ENCODE measurements around the gene PDGFD. TPM values are rescaled to one million over a fixed set of nuclear protein-coding genes. Genes with fewer than 3 reads are reported as not detected.

PDGFD gene
- polyA plus RNA-seq, 1 of the 3 experiments (the other 2 are of a cell fraction): 4.8 TPM

DNA sequence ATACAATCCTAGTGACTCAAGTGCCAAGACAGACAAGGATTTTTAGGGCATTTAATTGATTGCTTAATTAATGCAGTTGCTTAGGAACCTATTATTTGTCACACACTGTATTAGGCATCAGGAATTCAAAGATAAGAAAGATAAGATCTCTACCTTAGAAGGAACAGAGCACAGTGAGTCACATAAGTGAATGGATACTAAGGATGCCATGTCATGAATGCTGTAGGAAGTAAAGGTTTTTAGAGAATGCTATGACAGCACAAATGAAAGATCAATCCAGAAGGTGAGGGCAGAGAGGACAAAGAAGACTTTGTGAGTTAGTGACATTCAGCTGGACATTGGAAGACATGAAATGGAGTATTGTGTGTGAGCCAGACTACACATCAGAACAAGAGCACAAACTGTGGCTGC lies 275.4 kb downstream of the PDGFD start:
- CTCF ChIA-PET: no interaction called here
- H3K4me1 ChIP-seq (ENCODE audit: control insufficient read depth in 1 of 2, insufficient read depth in 2 of 2, low read depth in 1 of 2, low read length in 1 of 2): 0 out of 4 replicates have a peak, but pooled peaks cover 0 to 10% of the 10 kb centered on the region in 2 experiments
- no peaks in the 10 kb centered on the region for H3K27me3 ChIP-seq (ENCODE audit: insufficient read depth)
- no peaks in the 10 kb centered on the region for H3K79me2 ChIP-seq (ENCODE audit: insufficient read depth)
- no peaks in the 10 kb centered on the region for H3K9me3 ChIP-seq
- H3K9ac ChIP-seq: no peak overlapping the region
- no peaks in the 10 kb centered on the region for H3K9me2 ChIP-seq
- TF ChIP-seq FOXM1 (IDR thresholded peaks at IDR 0.05; ENCODE audit: low read depth) (no peak), EP300 (IDR thresholded peaks at IDR 0.05; ENCODE audit: borderline replicate concordance in 1 of 2, low read depth in 1 of 2, low read length in 1 of 2) (no peak), JUND (IDR thresholded peaks at IDR 0.05) (peak; percentile 27), GABPA (IDR thresholded peaks at IDR 0.05; ENCODE audit: low read depth) (no peak), CHD2 (IDR thresholded peaks at IDR 0.05; ENCODE audit: low read length, partially characterized antibody) (no peak), RCOR1 (IDR thresholded peaks at IDR 0.05; ENCODE audit: low read length) (no peak), RXRA (IDR thresholded peaks at IDR 0.05; ENCODE audit: borderline replicate concordance, low read depth) (no peak), SMC3 (IDR thresholded peaks at IDR 0.05; ENCODE audit: low read depth, low read length) (no peak), TCF12 (IDR thresholded peaks at IDR 0.05) (0 out of 2 replicates have a peak, but pooled peaks have one; percentile 17), NRF1 (IDR thresholded peaks at IDR 0.05; ENCODE audit: low read depth, low read length) (no peak)
- TF ChIP-seq, protein P1, sequence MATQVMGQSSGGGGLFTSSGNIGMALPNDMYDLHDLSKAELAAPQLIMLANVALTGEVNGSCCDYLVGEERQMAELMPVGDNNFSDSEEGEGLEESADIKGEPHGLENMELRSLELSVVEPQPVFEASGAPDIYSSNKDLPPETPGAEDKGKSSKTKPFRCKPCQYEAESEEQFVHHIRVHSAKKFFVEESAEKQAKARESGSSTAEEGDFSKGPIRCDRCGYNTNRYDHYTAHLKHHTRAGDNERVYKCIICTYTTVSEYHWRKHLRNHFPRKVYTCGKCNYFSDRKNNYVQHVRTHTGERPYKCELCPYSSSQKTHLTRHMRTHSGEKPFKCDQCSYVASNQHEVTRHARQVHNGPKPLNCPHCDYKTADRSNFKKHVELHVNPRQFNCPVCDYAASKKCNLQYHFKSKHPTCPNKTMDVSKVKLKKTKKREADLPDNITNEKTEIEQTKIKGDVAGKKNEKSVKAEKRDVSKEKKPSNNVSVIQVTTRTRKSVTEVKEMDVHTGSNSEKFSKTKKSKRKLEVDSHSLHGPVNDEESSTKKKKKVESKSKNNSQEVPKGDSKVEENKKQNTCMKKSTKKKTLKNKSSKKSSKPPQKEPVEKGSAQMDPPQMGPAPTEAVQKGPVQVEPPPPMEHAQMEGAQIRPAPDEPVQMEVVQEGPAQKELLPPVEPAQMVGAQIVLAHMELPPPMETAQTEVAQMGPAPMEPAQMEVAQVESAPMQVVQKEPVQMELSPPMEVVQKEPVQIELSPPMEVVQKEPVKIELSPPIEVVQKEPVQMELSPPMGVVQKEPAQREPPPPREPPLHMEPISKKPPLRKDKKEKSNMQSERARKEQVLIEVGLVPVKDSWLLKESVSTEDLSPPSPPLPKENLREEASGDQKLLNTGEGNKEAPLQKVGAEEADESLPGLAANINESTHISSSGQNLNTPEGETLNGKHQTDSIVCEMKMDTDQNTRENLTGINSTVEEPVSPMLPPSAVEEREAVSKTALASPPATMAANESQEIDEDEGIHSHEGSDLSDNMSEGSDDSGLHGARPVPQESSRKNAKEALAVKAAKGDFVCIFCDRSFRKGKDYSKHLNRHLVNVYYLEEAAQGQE (IDR thresholded peaks at IDR 0.05; ENCODE audit: low read depth, low read length): no peak
- TF ChIP-seq, protein P2, sequence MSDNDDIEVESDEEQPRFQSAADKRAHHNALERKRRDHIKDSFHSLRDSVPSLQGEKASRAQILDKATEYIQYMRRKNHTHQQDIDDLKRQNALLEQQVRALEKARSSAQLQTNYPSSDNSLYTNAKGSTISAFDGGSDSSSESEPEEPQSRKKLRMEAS (IDR thresholded peaks at IDR 0.05; ENCODE audit: low read depth): no peak
- no peak overlapping the region for H3K4me2 ChIP-seq
- peaks cover 13% of the 10 kb centered on the region for H3F3A ChIP-seq (replicated peaks; ENCODE audit: insufficient read depth)
- H3K4me3 ChIP-seq (ENCODE audit: low read depth in 2 of 2, low read length in 1 of 2): no peak overlapping the region
- POLR2A ChIA-PET: no interaction called here
- no peak overlapping the region for H2AFZ ChIP-seq (ENCODE audit: low read depth)
- no peak overlapping the region for H3K27ac ChIP-seq (ENCODE audit: low read depth in 2 of 2, low read length in 1 of 2)
- no peaks in the 10 kb centered on the region for H4K20me1 ChIP-seq (ENCODE audit: insufficient read depth)
- DNase-seq: no peak
- H3K36me3 ChIP-seq (replicated peaks in 1 of 2; ENCODE audit: control insufficient read depth in 1 of 2, insufficient read depth in 2 of 2, low read length in 1 of 2): no peaks in the 10 kb centered on the region

DNA sequence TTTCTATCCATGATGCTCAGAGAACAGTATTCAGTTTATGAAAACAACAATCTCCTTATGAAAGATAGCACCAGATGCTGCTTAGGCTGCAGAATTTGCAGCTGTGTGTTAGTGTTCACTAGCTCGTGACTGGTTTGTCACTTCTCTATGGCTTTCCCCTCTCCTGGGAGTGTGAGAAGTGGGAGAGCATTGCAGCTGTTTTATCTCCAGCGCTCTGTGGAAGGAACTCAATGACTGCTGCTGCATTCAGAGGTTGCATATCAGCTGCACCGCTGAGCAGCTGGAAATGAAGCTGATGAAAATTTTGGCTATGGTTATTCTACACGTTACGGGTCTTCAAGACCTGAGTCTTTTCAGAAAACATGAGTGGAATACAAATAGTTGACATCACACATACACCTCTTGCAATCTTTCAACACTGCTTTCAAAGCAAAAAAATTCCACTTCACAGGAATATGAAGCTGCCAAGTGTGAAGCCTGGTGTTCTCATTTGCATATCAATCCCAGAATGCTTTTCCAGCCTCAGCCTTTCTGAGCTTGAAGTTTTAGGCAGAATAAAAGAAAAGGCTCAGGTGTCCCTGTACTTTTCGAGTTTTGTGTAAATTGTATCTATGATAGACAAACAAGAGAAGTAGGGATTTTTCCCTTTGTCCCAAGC lies 276.8 kb downstream of the PDGFD start:
- Histone ChIP-seq H3K9ac (no peak overlapping the region), H3K9me2 (no peaks in the 10 kb centered on the region), H3K27ac (ENCODE audit: low read depth in 2 of 2, low read length in 1 of 2) (no peak overlapping the region), H3K79me2 (ENCODE audit: insufficient read depth) (no peaks in the 10 kb centered on the region), H2AFZ (ENCODE audit: low read depth) (no peak overlapping the region), H3K4me2 (no peak overlapping the region), H4K20me1 (ENCODE audit: insufficient read depth) (no peaks in the 10 kb centered on the region), H3K4me1 (ENCODE audit: control insufficient read depth in 1 of 2, insufficient read depth in 2 of 2, low read depth in 1 of 2, low read length in 1 of 2) (no peaks in the 10 kb centered on the region), H3K36me3 (replicated peaks in 1 of 2; ENCODE audit: control insufficient read depth in 1 of 2, insufficient read depth in 2 of 2, low read length in 1 of 2) (no peaks in the 10 kb centered on the region), H3K9me3 (no peaks in the 10 kb centered on the region), H3K27me3 (ENCODE audit: insufficient read depth) (no peaks in the 10 kb centered on the region), H3F3A (replicated peaks; ENCODE audit: insufficient read depth) (peaks cover 1% of the 10 kb centered on the region), H3K4me3 (ENCODE audit: low read depth in 2 of 2, low read length in 1 of 2) (no peak overlapping the region)
- 65% methylated on average over 4 of the region's 6 CpGs for WGBS (ENCODE audit: low lambda C conversion rate)
- ChIA-PET POLR2A (no interaction called here), CTCF (interaction anchor here (0.8 to 1.3 kb wide), 2 partner anchors 10 to 242 kb away, joined by 3 read pairs; no protein-coding TSS in a partner anchor)
- DNase-seq: no peak
- TF ChIP-seq FOXM1 (IDR thresholded peaks at IDR 0.05; ENCODE audit: low read depth) (no peak), MEF2A (IDR thresholded peaks at IDR 0.05; ENCODE audit: borderline replicate concordance, low read depth) (no peak), FOXJ3 (CRISPR knock-in tag; IDR thresholded peaks at IDR 0.05) (no peak), CHD2 (IDR thresholded peaks at IDR 0.05; ENCODE audit: low read length, partially characterized antibody) (no peak), RCOR1 (IDR thresholded peaks at IDR 0.05; ENCODE audit: low read length) (no peak), SIN3A (IDR thresholded peaks at IDR 0.05; ENCODE audit: borderline replicate concordance, low read depth, low read length) (no peak), TAF1 (IDR thresholded peaks at IDR 0.05; ENCODE audit: borderline replicate concordance, low read depth, low read length) (no peak), EZH2phosphoT487 (IDR thresholded peaks at IDR 0.05; ENCODE audit: borderline replicate concordance, low read depth) (no peak), RFX5 (IDR thresholded peaks at IDR 0.05; ENCODE audit: low read length) (no peak), EP300 (IDR thresholded peaks at IDR 0.05; ENCODE audit: borderline replicate concordance in 1 of 2, low read depth in 1 of 2, low read length in 1 of 2) (no peak)
- TF ChIP-seq, protein P3, sequence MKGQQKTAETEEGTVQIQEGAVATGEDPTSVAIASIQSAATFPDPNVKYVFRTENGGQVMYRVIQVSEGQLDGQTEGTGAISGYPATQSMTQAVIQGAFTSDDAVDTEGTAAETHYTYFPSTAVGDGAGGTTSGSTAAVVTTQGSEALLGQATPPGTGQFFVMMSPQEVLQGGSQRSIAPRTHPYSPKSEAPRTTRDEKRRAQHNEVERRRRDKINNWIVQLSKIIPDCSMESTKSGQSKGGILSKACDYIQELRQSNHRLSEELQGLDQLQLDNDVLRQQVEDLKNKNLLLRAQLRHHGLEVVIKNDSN (IDR thresholded peaks at IDR 0.05; ENCODE audit: borderline replicate concordance, low read depth): no peak
- TF ChIP-seq, protein P4, sequence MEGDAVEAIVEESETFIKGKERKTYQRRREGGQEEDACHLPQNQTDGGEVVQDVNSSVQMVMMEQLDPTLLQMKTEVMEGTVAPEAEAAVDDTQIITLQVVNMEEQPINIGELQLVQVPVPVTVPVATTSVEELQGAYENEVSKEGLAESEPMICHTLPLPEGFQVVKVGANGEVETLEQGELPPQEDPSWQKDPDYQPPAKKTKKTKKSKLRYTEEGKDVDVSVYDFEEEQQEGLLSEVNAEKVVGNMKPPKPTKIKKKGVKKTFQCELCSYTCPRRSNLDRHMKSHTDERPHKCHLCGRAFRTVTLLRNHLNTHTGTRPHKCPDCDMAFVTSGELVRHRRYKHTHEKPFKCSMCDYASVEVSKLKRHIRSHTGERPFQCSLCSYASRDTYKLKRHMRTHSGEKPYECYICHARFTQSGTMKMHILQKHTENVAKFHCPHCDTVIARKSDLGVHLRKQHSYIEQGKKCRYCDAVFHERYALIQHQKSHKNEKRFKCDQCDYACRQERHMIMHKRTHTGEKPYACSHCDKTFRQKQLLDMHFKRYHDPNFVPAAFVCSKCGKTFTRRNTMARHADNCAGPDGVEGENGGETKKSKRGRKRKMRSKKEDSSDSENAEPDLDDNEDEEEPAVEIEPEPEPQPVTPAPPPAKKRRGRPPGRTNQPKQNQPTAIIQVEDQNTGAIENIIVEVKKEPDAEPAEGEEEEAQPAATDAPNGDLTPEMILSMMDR (IDR thresholded peaks at IDR 0.05): no peak
